ENCODE data around the gene KDELR1. TPM values are rescaled to one million over a fixed set of nuclear protein-coding genes. Genes with fewer than 3 reads are reported as not detected.
A peak's percentile ranks its signal among the peaks of the same experiment; 100 is the strongest.

KDELR1 gene
- total and polyA plus RNA-seq, 2 experiments from 2014 or later: 159 to 186 TPM

DNA sequence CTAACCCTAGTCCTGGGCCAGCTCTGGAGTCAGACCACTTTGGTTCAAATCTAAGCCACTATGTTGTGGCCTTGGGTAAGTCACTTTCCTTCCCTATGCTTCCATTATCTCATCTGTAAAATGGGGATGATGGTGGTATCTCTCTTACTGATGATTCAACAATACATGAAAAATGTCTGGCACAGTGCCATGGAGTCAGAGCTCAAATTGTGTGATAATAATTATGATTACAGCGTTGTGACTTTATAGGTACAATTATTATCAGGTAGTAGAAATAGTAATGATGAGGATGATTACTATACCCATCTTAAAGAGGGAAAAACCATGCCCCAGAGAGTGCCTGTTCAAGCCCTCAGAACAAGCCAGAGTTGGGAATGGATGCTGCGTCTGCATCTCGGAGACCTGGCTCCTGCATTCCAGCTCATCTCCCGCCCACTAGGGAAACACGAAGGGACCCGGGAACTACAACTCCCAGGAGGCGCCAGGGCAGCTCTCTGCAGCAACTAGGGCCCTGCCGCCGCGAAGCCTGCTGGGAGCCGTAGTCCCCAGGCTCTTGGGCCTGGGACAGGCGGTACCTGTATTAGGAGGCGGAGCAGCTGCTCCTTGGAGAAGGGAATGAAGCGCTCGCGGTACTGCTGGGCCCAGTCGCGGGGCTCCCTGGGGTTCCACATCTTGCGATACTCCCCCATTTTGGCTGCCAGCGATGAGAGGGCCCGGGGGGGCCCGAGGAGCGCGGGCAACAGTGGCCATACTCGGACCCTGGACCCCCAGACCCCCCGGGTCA is 28.4 kb downstream of the KDELR1 start:
- Histone ChIP-seq H3K36me3 (no peaks in the 10 kb centered on the region), H3K4me3 (peak overlapping the region; percentile 19), H3K27ac (peak overlapping the region; percentile 82), H3K9me3 (ENCODE audit: low read depth) (no peaks in the 10 kb centered on the region), H3K27me3 (no peaks in the 10 kb centered on the region), H3K4me1 (ENCODE audit: low read depth) (peaks cover 4% of the 10 kb centered on the region)
- peak; percentile 96 to 98 for DNase-seq (ENCODE audit: low read depth in 1 of 2, low spot score in 1 of 2)
- TF ChIP-seq, protein P1, sequence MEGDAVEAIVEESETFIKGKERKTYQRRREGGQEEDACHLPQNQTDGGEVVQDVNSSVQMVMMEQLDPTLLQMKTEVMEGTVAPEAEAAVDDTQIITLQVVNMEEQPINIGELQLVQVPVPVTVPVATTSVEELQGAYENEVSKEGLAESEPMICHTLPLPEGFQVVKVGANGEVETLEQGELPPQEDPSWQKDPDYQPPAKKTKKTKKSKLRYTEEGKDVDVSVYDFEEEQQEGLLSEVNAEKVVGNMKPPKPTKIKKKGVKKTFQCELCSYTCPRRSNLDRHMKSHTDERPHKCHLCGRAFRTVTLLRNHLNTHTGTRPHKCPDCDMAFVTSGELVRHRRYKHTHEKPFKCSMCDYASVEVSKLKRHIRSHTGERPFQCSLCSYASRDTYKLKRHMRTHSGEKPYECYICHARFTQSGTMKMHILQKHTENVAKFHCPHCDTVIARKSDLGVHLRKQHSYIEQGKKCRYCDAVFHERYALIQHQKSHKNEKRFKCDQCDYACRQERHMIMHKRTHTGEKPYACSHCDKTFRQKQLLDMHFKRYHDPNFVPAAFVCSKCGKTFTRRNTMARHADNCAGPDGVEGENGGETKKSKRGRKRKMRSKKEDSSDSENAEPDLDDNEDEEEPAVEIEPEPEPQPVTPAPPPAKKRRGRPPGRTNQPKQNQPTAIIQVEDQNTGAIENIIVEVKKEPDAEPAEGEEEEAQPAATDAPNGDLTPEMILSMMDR (IDR thresholded peaks at IDR 0.05; ENCODE audit: low read depth, low read length): no peak

- H3K4me1 ChIP-seq (ENCODE audit: low read depth): peaks cover 4% of the 10 kb centered on the region
These were observed 29.4 kb downstream of the KDELR1 start for GRCh38 chr19:48361912-48362311.

GRCh38 chr19:48359123-48359522 is 32.2 kb downstream of the KDELR1 start:
- no peak overlapping the region for H3K27ac ChIP-seq
- no peak for DNase-seq (ENCODE audit: low read depth in 1 of 2, low spot score in 1 of 2)
- no peak overlapping the region for H3K4me3 ChIP-seq
- H3K36me3 ChIP-seq: no peaks in the 10 kb centered on the region
- H3K27me3 ChIP-seq: no peaks in the 10 kb centered on the region
- H3K4me1 ChIP-seq (ENCODE audit: low read depth): peaks cover 4% of the 10 kb centered on the region
- no peaks in the 10 kb centered on the region for H3K9me3 ChIP-seq (ENCODE audit: low read depth)
- TF ChIP-seq, protein P1 (IDR thresholded peaks at IDR 0.05; ENCODE audit: low read depth, low read length): no peak

More at GRCh38 chr19:48361912-48362311, 29.4 kb downstream of the KDELR1 start:
- no peak overlapping the region for H3K27ac ChIP-seq
- H3K27me3 ChIP-seq: no peaks in the 10 kb centered on the region
- no peaks in the 10 kb centered on the region for H3K36me3 ChIP-seq
- no peak for DNase-seq (ENCODE audit: low read depth in 1 of 2, low spot score in 1 of 2)
- H3K9me3 ChIP-seq (ENCODE audit: low read depth): no peaks in the 10 kb centered on the region
- TF ChIP-seq, protein P1 (IDR thresholded peaks at IDR 0.05; ENCODE audit: low read depth, low read length): no peak
- no peak overlapping the region for H3K4me3 ChIP-seq

DNA sequence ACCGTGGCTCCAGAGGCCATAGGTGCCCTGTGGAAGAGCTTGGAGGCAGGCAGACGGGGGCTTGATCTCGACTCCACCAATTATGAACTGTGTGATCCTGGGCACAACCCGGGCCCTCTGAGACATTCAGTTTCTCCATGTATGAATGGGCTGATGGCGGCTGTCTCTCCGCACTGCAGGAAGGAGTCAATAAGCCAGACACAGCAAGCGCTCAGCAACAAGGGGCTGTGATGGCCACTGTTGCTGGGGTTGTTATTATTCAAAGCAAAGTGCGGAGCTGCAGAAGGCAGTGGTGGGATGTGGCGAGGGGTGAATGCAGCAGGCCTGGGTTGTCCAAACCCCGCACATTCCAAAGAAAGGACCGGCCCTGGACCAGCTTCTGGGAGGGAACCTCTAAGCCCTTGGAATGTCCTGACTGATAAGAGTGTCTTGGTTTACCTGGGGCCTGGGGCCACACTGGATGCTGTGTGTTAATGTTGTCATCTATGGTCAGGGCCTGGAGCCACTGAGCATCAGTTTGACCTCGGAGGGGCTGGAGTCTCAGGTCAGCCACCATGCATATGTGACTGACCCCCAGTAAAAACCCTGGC is 35.9 kb downstream of the KDELR1 start:
- H3K4me1 ChIP-seq (ENCODE audit: low read depth): no peaks in the 10 kb centered on the region
- H3K9me3 ChIP-seq (ENCODE audit: low read depth): no peaks in the 10 kb centered on the region
- H3K36me3 ChIP-seq: no peaks in the 10 kb centered on the region
- no peak overlapping the region for H3K27ac ChIP-seq
- no peak overlapping the region for H3K4me3 ChIP-seq
- H3K27me3 ChIP-seq: no peaks in the 10 kb centered on the region
- DNase-seq (ENCODE audit: low read depth in 1 of 2, low spot score in 1 of 2): no peak
- TF ChIP-seq, protein P1 (IDR thresholded peaks at IDR 0.05; ENCODE audit: low read depth, low read length): no peak

DNA sequence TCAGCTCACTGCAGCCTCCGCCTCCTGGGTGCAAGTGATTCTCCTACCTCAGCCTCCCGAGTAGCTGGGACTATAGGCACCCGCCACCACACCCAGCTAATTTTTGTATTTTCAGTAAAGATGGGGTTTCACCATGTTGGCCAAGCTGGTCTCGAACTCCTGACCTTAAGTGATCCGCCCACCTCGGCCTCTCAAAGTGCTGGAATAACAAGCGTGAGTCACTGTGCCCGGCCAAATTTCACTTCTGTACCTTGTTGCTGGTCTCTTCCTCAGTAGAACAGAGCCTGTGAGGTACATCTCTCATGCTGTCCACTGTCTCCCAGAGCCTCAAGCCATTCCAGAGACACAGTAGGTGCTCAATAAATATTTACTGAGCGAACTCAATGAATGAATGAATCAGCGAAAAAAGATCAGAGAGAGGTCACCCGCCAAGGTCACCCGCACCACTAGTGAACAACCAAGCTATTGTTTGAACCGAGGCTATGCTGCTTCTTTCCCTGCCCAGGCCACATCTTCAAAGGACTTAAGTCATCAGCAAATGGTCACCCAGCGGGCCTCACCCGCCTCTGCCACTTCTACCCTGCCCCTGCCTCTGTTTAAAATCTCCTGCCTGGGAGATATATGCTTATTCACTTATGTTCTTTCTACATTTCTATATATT is 36.9 kb downstream of the KDELR1 start:
- TF ChIP-seq, protein P1 (IDR thresholded peaks at IDR 0.05; ENCODE audit: low read depth, low read length): no peak
- Histone ChIP-seq H3K4me3 (no peak overlapping the region), H3K9me3 (ENCODE audit: low read depth) (no peaks in the 10 kb centered on the region), H3K36me3 (no peaks in the 10 kb centered on the region), H3K27ac (no peak overlapping the region), H3K27me3 (no peaks in the 10 kb centered on the region), H3K4me1 (ENCODE audit: low read depth) (no peaks in the 10 kb centered on the region)
- no peak for DNase-seq (ENCODE audit: low read depth in 1 of 2, low spot score in 1 of 2)
